ENCODE measurements around the gene ARHGAP30.

DNA sequence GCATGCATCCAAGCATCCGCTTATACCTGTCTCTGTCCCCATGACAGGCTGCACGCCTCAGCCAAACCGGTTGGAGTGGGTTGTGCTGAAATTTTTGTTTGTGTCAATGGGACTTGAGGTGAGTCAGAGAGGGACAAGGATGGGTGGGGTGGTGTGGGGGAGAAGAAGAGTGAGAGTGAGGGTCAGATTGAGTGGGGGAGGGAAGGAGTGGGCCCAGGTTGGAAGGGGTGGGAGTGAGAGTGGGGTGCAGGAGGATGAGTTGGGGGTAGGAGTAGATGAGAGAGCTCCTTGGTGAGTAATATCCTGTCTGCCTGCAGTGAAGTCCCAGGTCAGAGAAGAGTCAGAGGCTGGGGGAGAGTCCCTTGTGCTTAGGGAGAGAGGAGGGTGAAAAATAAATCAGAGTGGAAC lies 22.9 kb upstream of the ARHGAP30 start:
- TF ChIP-seq, protein P1, sequence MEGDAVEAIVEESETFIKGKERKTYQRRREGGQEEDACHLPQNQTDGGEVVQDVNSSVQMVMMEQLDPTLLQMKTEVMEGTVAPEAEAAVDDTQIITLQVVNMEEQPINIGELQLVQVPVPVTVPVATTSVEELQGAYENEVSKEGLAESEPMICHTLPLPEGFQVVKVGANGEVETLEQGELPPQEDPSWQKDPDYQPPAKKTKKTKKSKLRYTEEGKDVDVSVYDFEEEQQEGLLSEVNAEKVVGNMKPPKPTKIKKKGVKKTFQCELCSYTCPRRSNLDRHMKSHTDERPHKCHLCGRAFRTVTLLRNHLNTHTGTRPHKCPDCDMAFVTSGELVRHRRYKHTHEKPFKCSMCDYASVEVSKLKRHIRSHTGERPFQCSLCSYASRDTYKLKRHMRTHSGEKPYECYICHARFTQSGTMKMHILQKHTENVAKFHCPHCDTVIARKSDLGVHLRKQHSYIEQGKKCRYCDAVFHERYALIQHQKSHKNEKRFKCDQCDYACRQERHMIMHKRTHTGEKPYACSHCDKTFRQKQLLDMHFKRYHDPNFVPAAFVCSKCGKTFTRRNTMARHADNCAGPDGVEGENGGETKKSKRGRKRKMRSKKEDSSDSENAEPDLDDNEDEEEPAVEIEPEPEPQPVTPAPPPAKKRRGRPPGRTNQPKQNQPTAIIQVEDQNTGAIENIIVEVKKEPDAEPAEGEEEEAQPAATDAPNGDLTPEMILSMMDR (conservative IDR thresholded peaks at IDR 0.05; ENCODE audit: low read depth, low read length), result no peak
- TF ChIP-seq POLR2A (IDR thresholded peaks at IDR 0.05; ENCODE audit: low read depth, low read length) (no peak), CEBPB (IDR thresholded peaks at IDR 0.05; ENCODE audit: low read depth, low read length) (no peak), FOS (IDR thresholded peaks at IDR 0.05; ENCODE audit: low read depth, low read length) (no peak), SMC3 (IDR thresholded peaks at IDR 0.05; ENCODE audit: low read depth, low read length) (no peak), BHLHE40 (IDR thresholded peaks at IDR 0.05; ENCODE audit: low read depth, low read length) (no peak)
- TF ChIP-seq, protein P2, sequence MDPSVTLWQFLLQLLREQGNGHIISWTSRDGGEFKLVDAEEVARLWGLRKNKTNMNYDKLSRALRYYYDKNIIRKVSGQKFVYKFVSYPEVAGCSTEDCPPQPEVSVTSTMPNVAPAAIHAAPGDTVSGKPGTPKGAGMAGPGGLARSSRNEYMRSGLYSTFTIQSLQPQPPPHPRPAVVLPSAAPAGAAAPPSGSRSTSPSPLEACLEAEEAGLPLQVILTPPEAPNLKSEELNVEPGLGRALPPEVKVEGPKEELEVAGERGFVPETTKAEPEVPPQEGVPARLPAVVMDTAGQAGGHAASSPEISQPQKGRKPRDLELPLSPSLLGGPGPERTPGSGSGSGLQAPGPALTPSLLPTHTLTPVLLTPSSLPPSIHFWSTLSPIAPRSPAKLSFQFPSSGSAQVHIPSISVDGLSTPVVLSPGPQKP (IDR thresholded peaks at IDR 0.05; ENCODE audit: borderline replicate concordance, low read depth, low read length), result no peak

All from IMR-90 (cell line).